Right atrium auricular region (tissue), 2 donors: ENCODE results near the gene DSTYK. TPM values are rescaled to one million over a fixed set of nuclear protein-coding genes. Genes with fewer than 3 reads are reported as not detected.
A peak's percentile ranks its signal among the peaks of the same experiment; 100 is the strongest.

Experiments used
- DNase-seq: peaks from one replicate; pipeline ENCODE4 v3.0.0-alpha.2; 2019; ENCODE audit warnings: low spot score
- H3K27ac ChIP-seq, 2 donors: fragments of 200-600 bp; sonication (generic); 1 replicate in 1 of 2; 2 replicates in 1 of 2; pipeline ENCODE4 v1.5.1; 2016 to 2019
- H3K27me3 ChIP-seq, 2 donors: fragments of 200-600 bp; sonication (generic); one replicate each; pipeline versions ENCODE4 v1.5.1 to v1.6.0; 2017 to 2019
- H3K36me3 ChIP-seq: fragments of 200-600 bp; sonication (generic); one replicate; pipeline ENCODE4 v1.5.1; 2016
- H3K4me1 ChIP-seq, 2 donors: fragments of 200-600 bp; sonication (generic); one replicate each; pipeline versions ENCODE4 v1.5.1 to v1.6.0; 2017 to 2019
- H3K4me3 ChIP-seq, 2 donors: fragments of 200-600 bp; sonication (generic); 1 replicate in 1 of 2; 2 replicates in 1 of 2; pipeline ENCODE4 v1.5.1; 2017 to 2019; ENCODE audit warnings: mild to moderate bottlenecking in 1 of 2, moderate library complexity in 1 of 2
- H3K9me3 ChIP-seq, 2 donors: fragments of 200-600 bp; sonication (generic); one replicate each; pipeline ENCODE4 v1.5.1; 2019
- CTCF ChIP-seq, 2 donors: fragments of 200-600 bp; sonication (generic); IDR thresholded peaks; one replicate each; pipeline ENCODE4 v1.5.1; 2019; ENCODE audit warnings: antibody characterized with exemption in 2 of 2
- total RNA-seq, 2 donors: library from RNA; depleted of rRNA; stranded (reverse); fragments of >200 nt; gene quantifications; one replicate each; pipeline ENCODE4 v1.1.0, GENCODE V29; 2016

The DSTYK gene
- total RNA-seq, 2 donors from 2014 or later, result 6.7 to 8.9 TPM

- Histone ChIP-seq H3K4me3 (no peak overlapping the region), H3K27ac (no peak overlapping the region), H3K27me3 (no peaks in the 10 kb centered on the region), H3K9me3 (no peaks in the 10 kb centered on the region), H3K4me1 (peaks cover 0 to 51% of the 10 kb centered on the region in 2 donors), H3K36me3 (peaks cover 8% of the 10 kb centered on the region)
- no peak for TF ChIP-seq CTCF (IDR thresholded peaks at IDR 0.05)
- DNase-seq, result no peak
Observed at GRCh38 chr1:205240118-205240517, 28.6 kb upstream of the DSTYK start.

DNA sequence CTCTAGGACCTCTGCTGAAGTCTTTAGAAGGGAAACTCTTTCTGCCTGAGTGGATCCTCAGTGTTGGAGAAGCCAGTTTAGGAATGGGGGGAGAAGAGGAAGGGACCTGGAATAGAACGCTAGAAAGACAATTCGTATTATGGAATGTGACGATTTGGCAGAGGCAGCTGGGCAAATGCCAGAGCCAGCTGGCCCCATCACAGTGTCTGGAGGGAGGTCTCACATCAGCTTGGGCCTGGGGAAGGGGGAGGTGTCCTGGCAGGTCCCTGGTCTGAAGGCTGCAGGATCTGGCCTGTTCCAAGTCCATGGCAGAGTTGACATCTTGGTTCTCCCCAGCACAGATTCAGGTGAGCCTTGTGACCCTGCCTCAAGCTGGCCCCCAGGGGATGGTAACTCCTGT is 27.6 kb upstream of the DSTYK start:
- H3K4me1 ChIP-seq, result peaks cover 0 to 53% of the 10 kb centered on the region in 2 donors
- no peak overlapping the region for H3K4me3 ChIP-seq
- no peaks in the 10 kb centered on the region for H3K27me3 ChIP-seq
- no peak for TF ChIP-seq CTCF (IDR thresholded peaks at IDR 0.05)
- H3K9me3 ChIP-seq, result no peaks in the 10 kb centered on the region
- no peak overlapping the region for H3K27ac ChIP-seq
- no peak for DNase-seq
- peaks cover 8% of the 10 kb centered on the region for H3K36me3 ChIP-seq

DNA sequence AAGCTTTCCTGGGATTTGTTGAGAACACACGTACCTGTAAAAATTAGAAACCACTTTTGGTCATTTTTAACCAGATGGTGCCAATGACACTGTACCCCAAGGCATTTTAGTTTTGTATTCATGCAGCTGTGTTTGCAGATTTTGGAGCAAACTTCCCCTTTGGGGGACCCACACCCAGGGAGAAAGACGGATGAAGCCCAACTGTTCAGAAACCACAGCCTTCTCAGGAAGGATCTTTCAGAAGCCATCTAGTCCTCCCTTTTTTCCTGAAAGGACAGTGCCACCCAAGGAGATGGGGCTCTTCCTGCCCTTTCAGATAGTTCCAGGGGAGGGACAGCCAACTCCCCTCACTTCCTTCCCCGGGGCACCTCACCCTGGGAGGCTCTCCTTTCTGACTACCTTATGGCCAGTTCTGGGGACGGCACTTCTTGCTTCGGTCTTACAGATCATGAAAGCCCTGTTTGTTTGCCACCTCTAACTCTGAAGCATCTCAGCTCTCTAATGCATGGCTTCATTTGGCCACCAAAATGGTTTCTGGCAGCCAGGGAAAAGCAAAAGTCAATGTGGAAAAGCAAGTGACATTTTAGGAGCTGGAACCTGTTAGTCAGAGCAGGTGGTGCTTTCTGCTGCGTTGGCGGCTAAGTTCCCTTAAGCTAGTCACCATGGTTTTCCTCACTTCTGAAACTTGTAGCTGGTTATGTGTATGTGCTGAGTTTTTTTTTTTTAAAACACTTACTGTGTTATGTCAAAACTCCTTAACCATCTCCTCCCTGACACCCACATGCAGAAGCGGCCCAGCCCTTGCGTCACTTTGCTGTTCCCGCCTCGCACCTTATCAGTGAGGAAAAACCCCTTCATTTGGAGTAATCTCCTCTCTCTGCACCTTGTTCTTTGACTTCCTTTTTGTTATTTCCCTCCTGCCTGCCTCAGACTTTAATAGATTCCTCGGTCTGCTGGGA is 26.3 kb upstream of the DSTYK start:
- peaks cover 8% of the 10 kb centered on the region for H3K36me3 ChIP-seq
- peaks cover 0 to 53% of the 10 kb centered on the region in 2 donors for H3K4me1 ChIP-seq
- no peaks in the 10 kb centered on the region for H3K27me3 ChIP-seq
- TF ChIP-seq CTCF (IDR thresholded peaks at IDR 0.05), result no peak
- no peak for DNase-seq
- no peaks in the 10 kb centered on the region for H3K9me3 ChIP-seq
- no peak overlapping the region for H3K4me3 ChIP-seq
- H3K27ac ChIP-seq, result no peak overlapping the region

DNA sequence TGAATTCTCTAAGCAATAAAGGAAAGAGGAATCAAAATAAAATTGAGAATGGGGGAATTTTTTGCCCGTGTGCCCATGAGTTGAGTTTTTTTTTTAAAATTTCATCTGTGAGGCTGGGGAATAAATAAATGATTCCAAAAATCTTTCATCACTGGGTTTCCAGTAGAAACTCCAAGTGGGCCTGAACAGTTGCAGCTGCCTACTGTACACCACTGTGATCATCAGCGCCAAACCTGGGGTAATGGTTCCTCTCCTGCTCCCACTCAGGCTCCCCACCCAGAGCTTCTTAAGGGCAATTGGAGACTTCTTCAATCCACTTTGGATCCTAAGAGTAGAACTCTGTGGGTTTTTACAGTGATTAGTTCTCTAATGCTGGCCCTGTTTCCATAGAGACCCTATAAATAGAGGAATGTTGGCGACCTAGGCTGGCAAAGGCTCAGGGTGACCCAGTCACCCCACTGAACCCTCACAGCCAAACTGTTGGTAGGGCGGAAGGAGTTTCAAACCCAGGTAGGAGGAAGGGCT is 25.5 kb upstream of the DSTYK start:
- Histone ChIP-seq H3K27ac (peak overlapping the region in 1 of 2 donors; percentile 45), H3K4me1 (peaks cover 0 to 53% of the 10 kb centered on the region in 2 donors), H3K27me3 (no peaks in the 10 kb centered on the region), H3K9me3 (no peaks in the 10 kb centered on the region), H3K36me3 (peaks cover 8% of the 10 kb centered on the region), H3K4me3 (no peak overlapping the region)
- no peak for DNase-seq
- TF ChIP-seq CTCF (IDR thresholded peaks at IDR 0.05), result no peak

DNA sequence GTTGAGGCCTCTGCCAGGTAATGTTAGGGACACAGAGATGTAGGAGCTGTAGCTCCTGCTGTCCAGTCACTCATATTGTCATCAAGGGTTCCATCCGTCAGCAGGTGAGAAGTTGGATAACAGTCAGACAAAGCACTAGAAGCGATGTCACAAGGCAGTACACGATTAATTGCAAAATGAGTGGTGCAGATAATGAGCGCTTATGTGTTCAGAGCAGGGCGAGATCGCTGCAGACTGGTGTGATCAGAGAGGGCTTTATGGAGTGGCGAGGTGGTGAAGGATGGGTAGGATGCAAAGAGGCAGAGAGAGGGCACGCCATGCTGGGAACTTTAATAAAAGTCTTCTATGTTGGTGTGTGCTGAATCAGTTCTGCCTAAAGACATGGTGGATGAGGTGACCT is 25.0 kb upstream of the DSTYK start:
- Histone ChIP-seq H3K4me1 (peaks cover 0 to 53% of the 10 kb centered on the region in 2 donors), H3K36me3 (peaks cover 3% of the 10 kb centered on the region), H3K27ac (peak overlapping the region in 1 of 2 donors; percentile 45), H3K9me3 (no peaks in the 10 kb centered on the region), H3K4me3 (no peak overlapping the region), H3K27me3 (no peaks in the 10 kb centered on the region)
- DNase-seq, result no peak
- no peak for TF ChIP-seq CTCF (IDR thresholded peaks at IDR 0.05)
